Measurements from ENCODE around the gene PANK4.

The PANK4 gene

GRCh38 chr1:2489615-2490014, 36.8 kb downstream of the PANK4 start:
- H3K4me3 ChIP-seq (ENCODE audit: low read length) = no peak overlapping the region
- no peak for DNase-seq (ENCODE audit: low read depth, low spot score)

GRCh38 chr1:2488688-2489087, 37.7 kb downstream of the PANK4 start:
- no peak overlapping the region for H3K4me3 ChIP-seq (ENCODE audit: low read length)
- no peak for DNase-seq (ENCODE audit: low read depth, low spot score)

GRCh38 chr1:2486558-2486957, 39.8 kb downstream of the PANK4 start:
- H3K4me3 ChIP-seq (ENCODE audit: low read length) = no peak overlapping the region
- no peak for DNase-seq (ENCODE audit: low read depth, low spot score)

- no peak overlapping the region for H3K4me3 ChIP-seq (ENCODE audit: low read length)
- DNase-seq (ENCODE audit: low read depth, low spot score) = no peak
These were observed 40.4 kb downstream of the PANK4 start for GRCh38 chr1:2486041-2486440.

- no peak overlapping the region for H3K4me3 ChIP-seq (ENCODE audit: low read length)
- DNase-seq (ENCODE audit: low read depth, low spot score) = no peak
These were observed 42.4 kb downstream of the PANK4 start for GRCh38 chr1:2483970-2484369.

GRCh38 chr1:2483026-2483425, 43.4 kb downstream of the PANK4 start:
- no peak overlapping the region for H3K4me3 ChIP-seq (ENCODE audit: low read length)
- no peak for DNase-seq (ENCODE audit: low read depth, low spot score)

- no peak for DNase-seq (ENCODE audit: low read depth, low spot score)
- H3K4me3 ChIP-seq (ENCODE audit: low read length) = no peak overlapping the region
These were observed 43.8 kb downstream of the PANK4 start for GRCh38 chr1:2482588-2482987.

- DNase-seq (ENCODE audit: low read depth, low spot score) = no peak
These were observed 44.5 kb downstream of the PANK4 start for GRCh38 chr1:2481885-2482284.

GRCh38 chr1:2480986-2481364, 45.4 kb downstream of the PANK4 start:
- no peak overlapping the region for H3K4me3 ChIP-seq (ENCODE audit: low read length)
- DNase-seq (ENCODE audit: low read depth, low spot score) = no peak

More at GRCh38 chr1:2481885-2482284, 44.5 kb downstream of the PANK4 start:
- no peak overlapping the region for H3K4me3 ChIP-seq (ENCODE audit: low read length)

GRCh38 chr1:2480236-2480985, 46.0 kb downstream of the PANK4 start:
- H3K4me3 ChIP-seq (ENCODE audit: low read length) = no peak overlapping the region
- DNase-seq (ENCODE audit: low read depth, low spot score) = no peak

- H3K4me3 ChIP-seq (ENCODE audit: low read length) = no peak overlapping the region
- no peak for DNase-seq (ENCODE audit: low read depth, low spot score)
These were observed 46.8 kb downstream of the PANK4 start for GRCh38 chr1:2479618-2480017.

GRCh38 chr1:2479186-2479585, 47.2 kb downstream of the PANK4 start:
- no peak overlapping the region for H3K4me3 ChIP-seq (ENCODE audit: low read length)
- no peak for DNase-seq (ENCODE audit: low read depth, low spot score)

- DNase-seq (ENCODE audit: low read depth, low spot score) = no peak
- H3K4me3 ChIP-seq (ENCODE audit: low read length) = no peak overlapping the region
These were observed 48.5 kb downstream of the PANK4 start for GRCh38 chr1:2477791-2478499.

- DNase-seq (ENCODE audit: low read depth, low spot score) = no peak
- no peak overlapping the region for H3K4me3 ChIP-seq (ENCODE audit: low read length)
These were observed 49.1 kb downstream of the PANK4 start for GRCh38 chr1:2477309-2477708.

- no peak within 1 kb of the TSS for H3K4me3 ChIP-seq (ENCODE audit: low read length)
- DNase-seq (ENCODE audit: low read depth, low spot score) = no peak
These were observed 50.1 kb downstream of the PANK4 start, which contains the start of gene PLCH2 for GRCh38 chr1:2476061-2476999. PLCH2 (plus strand) TSS chr1:2476289; CDS start chr1:2476589, 300 bp downstream.

- H3K4me3 ChIP-seq (ENCODE audit: low read length) = no peak overlapping the region
- DNase-seq (ENCODE audit: low read depth, low spot score) = no peak
These were observed 50.8 kb downstream of the PANK4 start for GRCh38 chr1:2475571-2475970.

- no peak for DNase-seq (ENCODE audit: low read depth, low spot score)
These were observed 51.4 kb downstream of the PANK4 start for GRCh38 chr1:2474933-2475371.

GRCh38 chr1:2474104-2474844, 52.1 kb downstream of the PANK4 start:
- DNase-seq (ENCODE audit: low read depth, low spot score) = no peak
- no peak overlapping the region for H3K4me3 ChIP-seq (ENCODE audit: low read length)

More at GRCh38 chr1:2474933-2475371, 51.4 kb downstream of the PANK4 start:
- H3K4me3 ChIP-seq (ENCODE audit: low read length) = no peak overlapping the region

GRCh38 chr1:2473198-2473597, 53.2 kb downstream of the PANK4 start:
- no peak overlapping the region for H3K4me3 ChIP-seq (ENCODE audit: low read length)
- no peak for DNase-seq (ENCODE audit: low read depth, low spot score)

Measured in Jurkat, Clone E6-1 (cell line).